ENCODE data around the gene KSR2.
A peak's percentile ranks its signal among the peaks of the same experiment; 100 is the strongest.
"Not testable (repeated sequence)": the region's sequence is repeated elsewhere in the genome, so short reads cannot be mapped to it uniquely, and the experiment has no call there.

KSR2 gene

GRCh38 chr12:117876436-117876816, 92.4 kb downstream of the KSR2 start:
- DNase-seq (ENCODE audit: low spot score): no peak
- in situ Hi-C loops (cut with MboI; ENCODE audit: low pct_unique_long_range_greater_than_20kb, low sequenced_read_pairs, unreplicated experiment): loop anchor here (25.0 kb wide), 1 partner anchor 511 kb away; the partner anchor contains the start of gene SUDS3
- TF ChIP-seq CTCF (IDR thresholded peaks at IDR 0.05; ENCODE audit: extremely low read depth, insufficient read depth, missing control alignments): no peak

DNA sequence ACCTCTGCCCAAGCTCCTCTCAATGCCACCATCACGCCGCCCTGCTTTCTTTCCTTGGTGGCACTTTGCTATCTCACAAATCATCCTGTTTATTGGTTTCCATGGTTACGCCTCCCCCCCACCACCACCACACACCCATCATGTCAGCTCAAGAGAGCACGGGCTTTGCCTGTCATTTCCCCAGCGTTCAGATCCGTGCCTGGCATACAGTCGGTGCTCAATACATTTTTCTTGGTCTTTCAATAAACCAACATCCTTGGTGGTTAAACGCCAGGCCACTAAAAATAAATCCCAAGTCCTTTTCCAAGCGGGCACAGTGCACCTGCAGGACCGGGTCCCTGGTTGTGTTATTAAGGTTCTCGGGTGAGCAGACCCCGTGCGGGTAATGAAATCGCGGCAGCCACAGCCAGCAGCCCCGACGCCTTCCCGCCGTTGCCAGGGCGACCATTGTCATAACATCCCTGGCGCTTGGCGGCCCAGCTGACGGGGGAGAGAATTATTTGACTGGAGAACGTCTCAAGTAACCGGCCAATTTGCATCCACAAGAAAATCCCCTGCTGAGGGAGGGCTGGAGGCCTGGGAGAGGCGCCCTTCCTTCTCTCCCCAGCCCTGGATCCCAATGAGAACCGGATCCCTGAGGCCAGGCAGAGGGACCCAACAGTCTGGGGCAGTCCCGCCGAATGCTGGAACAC, 92.9 kb downstream of the KSR2 start:
- in situ Hi-C loops (cut with MboI; ENCODE audit: low pct_unique_long_range_greater_than_20kb, low sequenced_read_pairs, unreplicated experiment): loop anchor here (25.0 kb wide), 1 partner anchor 511 kb away; the partner anchor contains the start of gene SUDS3
- DNase-seq (ENCODE audit: low spot score): peak; percentile 61
- TF ChIP-seq CTCF (IDR thresholded peaks at IDR 0.05; ENCODE audit: extremely low read depth, insufficient read depth, missing control alignments): no peak

GRCh38 chr12:117874842-117875434, 93.9 kb downstream of the KSR2 start:
- TF ChIP-seq CTCF (IDR thresholded peaks at IDR 0.05; ENCODE audit: extremely low read depth, insufficient read depth, missing control alignments): peak; percentile 82
- in situ Hi-C loops (cut with MboI; ENCODE audit: low pct_unique_long_range_greater_than_20kb, low sequenced_read_pairs, unreplicated experiment): loop anchor here (25.0 kb wide), 1 partner anchor 512 kb away; the partner anchor contains the start of gene SUDS3
- peak; percentile 68 for DNase-seq (ENCODE audit: low spot score)

DNA sequence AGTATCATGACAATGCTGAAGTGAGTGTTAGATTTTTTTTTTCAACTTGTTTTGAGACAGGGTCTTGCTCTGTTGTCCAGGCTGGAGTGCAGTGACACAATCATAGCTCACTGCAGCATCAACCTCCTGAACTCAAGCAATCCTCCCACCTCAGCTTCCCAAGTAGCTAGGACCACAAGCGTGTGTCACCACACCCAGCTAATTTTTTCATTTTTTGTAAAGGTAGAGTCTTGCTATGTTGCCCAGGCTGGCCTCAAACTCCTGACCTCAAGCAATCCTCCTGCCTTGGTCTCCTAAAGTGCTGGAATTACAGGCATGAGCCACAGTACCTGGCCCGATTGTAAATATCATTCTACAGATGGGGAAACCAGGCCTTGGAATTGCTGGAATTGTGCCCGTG, 94.6 kb downstream of the KSR2 start:
- DNase-seq (ENCODE audit: low spot score); in situ Hi-C loops (cut with MboI; ENCODE audit: low pct_unique_long_range_greater_than_20kb, low sequenced_read_pairs, unreplicated experiment): not testable (repeated sequence)

DNA sequence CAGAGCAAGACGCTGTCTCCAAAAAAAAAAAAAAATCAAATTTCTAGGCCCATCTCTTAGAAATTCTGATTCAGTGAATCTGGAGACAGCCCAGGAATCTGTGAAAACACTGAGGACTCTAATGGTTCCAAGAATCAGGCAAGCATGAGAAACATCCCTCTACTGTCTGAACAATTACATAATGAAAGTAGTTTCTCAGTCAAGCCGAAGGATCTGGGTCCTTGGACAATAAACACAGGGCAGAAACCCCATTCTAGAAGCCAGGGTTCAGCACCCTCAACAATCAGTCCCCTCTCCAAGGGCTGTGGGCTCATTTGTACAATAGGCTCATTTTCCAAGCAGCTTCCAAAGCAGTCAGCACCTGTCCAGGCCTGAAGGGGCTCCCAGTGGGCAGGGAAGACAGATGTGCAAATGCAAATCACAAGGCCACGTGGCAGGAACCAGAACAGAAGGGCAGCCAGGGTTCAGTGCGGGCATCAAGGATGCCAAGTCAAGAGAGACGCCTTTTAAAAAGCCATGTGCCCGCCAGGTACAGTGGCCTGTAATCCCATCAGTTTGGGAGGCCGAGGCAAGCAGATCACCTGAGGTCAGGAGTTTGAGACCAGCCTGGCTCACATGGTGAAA, 96.1 kb downstream of the KSR2 start:
- DNase-seq (ENCODE audit: low spot score): no peak
- TF ChIP-seq CTCF (IDR thresholded peaks at IDR 0.05; ENCODE audit: extremely low read depth, insufficient read depth, missing control alignments): no peak
- in situ Hi-C loops (cut with MboI; ENCODE audit: low pct_unique_long_range_greater_than_20kb, low sequenced_read_pairs, unreplicated experiment): no loop called here

DNA sequence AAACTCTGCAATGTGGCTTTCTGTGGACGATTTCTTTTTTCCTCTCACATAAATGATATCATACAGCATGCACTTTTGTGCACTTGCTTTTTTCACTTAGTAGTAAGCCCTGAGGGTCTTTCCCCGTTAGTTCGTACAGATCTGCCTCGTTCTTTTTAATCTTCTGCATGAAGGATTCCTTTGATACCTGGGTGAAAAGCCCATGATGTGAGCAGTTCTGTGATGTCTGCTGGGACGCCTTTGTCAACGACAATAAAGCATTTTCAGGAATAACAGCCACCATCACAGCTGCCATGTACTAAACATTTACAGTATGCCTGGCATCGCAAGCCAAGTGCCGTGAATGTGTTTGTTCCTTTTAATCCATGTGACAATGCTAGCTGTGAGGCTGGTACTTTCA, 99.2 kb downstream of the KSR2 start:
- in situ Hi-C loops (cut with MboI; ENCODE audit: low pct_unique_long_range_greater_than_20kb, low sequenced_read_pairs, unreplicated experiment): no loop called here
- no peak for DNase-seq (ENCODE audit: low spot score)
- TF ChIP-seq CTCF (IDR thresholded peaks at IDR 0.05; ENCODE audit: extremely low read depth, insufficient read depth, missing control alignments): no peak

DNA sequence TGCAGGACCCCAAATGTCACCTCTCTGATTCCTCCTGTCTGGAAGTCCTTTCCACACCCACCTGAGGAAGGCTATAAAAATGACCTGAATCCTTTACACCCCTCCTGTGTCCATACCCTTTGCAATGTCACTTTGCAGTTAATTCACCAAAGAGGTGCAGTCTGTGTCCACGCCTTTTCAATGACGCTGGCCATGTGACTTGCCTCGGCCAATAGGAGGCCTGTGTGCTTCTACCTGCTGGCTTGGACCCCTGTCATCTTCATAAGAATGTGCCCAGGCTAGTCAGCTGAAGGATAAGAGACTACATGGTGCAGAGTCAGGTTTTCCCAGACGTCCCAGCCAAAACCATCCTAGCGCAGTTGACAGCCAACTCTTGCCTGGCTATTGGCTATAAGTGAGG, 101.4 kb downstream of the KSR2 start:
- TF ChIP-seq CTCF (IDR thresholded peaks at IDR 0.05; ENCODE audit: extremely low read depth, insufficient read depth, missing control alignments): no peak
- in situ Hi-C loops (cut with MboI; ENCODE audit: low pct_unique_long_range_greater_than_20kb, low sequenced_read_pairs, unreplicated experiment): no loop called here
- DNase-seq (ENCODE audit: low spot score): no peak
